ENCODE data around the gene PARP3. TPM values are rescaled to one million over a fixed set of nuclear protein-coding genes. Genes with fewer than 3 reads are reported as not detected.

Gene PARP3
- total RNA-seq, 4 donors from 2014 or later = 7.3 to 33.0 (median 14.2) TPM

GRCh38 chr3:51935886-51936755, 6.0 kb upstream of the PARP3 start:
- H3K36me3 ChIP-seq = peaks cover 34 to 75% (median 48%) of the 10 kb centered on the region in 3 donors
- no peaks in the 10 kb centered on the region for H3K27me3 ChIP-seq
- no peak for DNase-seq
- H3K27ac ChIP-seq = no peak overlapping the region
- H3K4me3 ChIP-seq = no peak overlapping the region
- 96 to 97% methylated on average over 13 to 16 of the region's 25 CpGs for WGBS, 2 donors
- intact Hi-C loops (cut with DNase I) = no loop called here
- H3K4me1 ChIP-seq = peaks cover 10 to 24% (median 14%) of the 10 kb centered on the region in 3 donors
- no peak for TF ChIP-seq POLR2A (IDR thresholded peaks at IDR 0.05)
- no peak for TF ChIP-seq CTCF (IDR thresholded peaks at IDR 0.05)
- H3K9me3 ChIP-seq = no peaks in the 10 kb centered on the region

- no peak for TF ChIP-seq POLR2A (IDR thresholded peaks at IDR 0.05)
- TF ChIP-seq CTCF (IDR thresholded peaks at IDR 0.05) = no peak
- no peak for DNase-seq
- H3K4me3 ChIP-seq = no peak overlapping the region
- no peaks in the 10 kb centered on the region for H3K9me3 ChIP-seq
- no peaks in the 10 kb centered on the region for H3K27me3 ChIP-seq
- H3K4me1 ChIP-seq = peaks cover 14 to 29% (median 16%) of the 10 kb centered on the region in 3 donors
- intact Hi-C loops (cut with DNase I) = no loop called here
- 76 to 78% methylated on average over 4 to 7 of the region's 9 CpGs for WGBS, 2 donors
- H3K36me3 ChIP-seq = peaks cover 34 to 74% (median 48%) of the 10 kb centered on the region in 3 donors
- H3K27ac ChIP-seq = no peak overlapping the region
Measured at GRCh38 chr3:51937014-51937413, 5.1 kb upstream of the PARP3 start.

- no peak overlapping the region for H3K4me3 ChIP-seq
- H3K4me1 ChIP-seq = peaks cover 16 to 36% (median 21%) of the 10 kb centered on the region in 3 donors
- DNase-seq = no peak
- H3K9me3 ChIP-seq = no peaks in the 10 kb centered on the region
- whole genome bisulfite sequencing, 2 donors = 84 to 90% methylated on average over 3 to 6 of the region's 13 CpGs
- no peaks in the 10 kb centered on the region for H3K27me3 ChIP-seq
- H3K27ac ChIP-seq = no peak overlapping the region
- no peak for TF ChIP-seq POLR2A (IDR thresholded peaks at IDR 0.05)
- TF ChIP-seq CTCF (IDR thresholded peaks at IDR 0.05) = no peak
- H3K36me3 ChIP-seq = peaks cover 30 to 65% (median 48%) of the 10 kb centered on the region in 3 donors
- intact Hi-C loops (cut with DNase I) = no loop called here
Measured at GRCh38 chr3:51937611-51938450, 4.3 kb upstream of the PARP3 start.

- no peaks in the 10 kb centered on the region for H3K9me3 ChIP-seq
- TF ChIP-seq POLR2A (IDR thresholded peaks at IDR 0.05) (no peak), CTCF (IDR thresholded peaks at IDR 0.05) (no peak)
- peaks cover 24 to 55% (median 43%) of the 10 kb centered on the region in 3 donors for H3K36me3 ChIP-seq
- no peak overlapping the region for H3K27ac ChIP-seq
- DNase-seq = no peak
- H3K4me3 ChIP-seq = no peak overlapping the region
- peaks cover 16 to 44% (median 26%) of the 10 kb centered on the region in 3 donors for H3K4me1 ChIP-seq
- H3K27me3 ChIP-seq = no peaks in the 10 kb centered on the region
- WGBS, 2 donors = 85 to 89% methylated on average over 6 to 8 of the region's 9 CpGs
- intact Hi-C loops (cut with DNase I) = no loop called here
Measured at GRCh38 chr3:51938780-51939425, 3.3 kb upstream of the PARP3 start.
